H9 (cell line): ENCODE measurements around the gene FAM107A. TPM values are rescaled to one million over a fixed set of nuclear protein-coding genes. Genes with fewer than 3 reads are reported as not detected.

ENCODE experiments used
- DNase-seq: peaks from one replicate; pipeline ENCODE4 v3.0.0-alpha.2; 2017
- H2AFZ ChIP-seq: one replicate; pipeline ENCODE4 v1.6.1; 2013; ENCODE audit warnings: mild to moderate bottlenecking, low read length, control low read depth, moderate library complexity
- H2AK5ac ChIP-seq: 2 replicates; pipeline ENCODE4 v1.6.1; 2013; ENCODE audit warnings: low read length, control low read depth, mixed read lengths; ENCODE audit not compliant: insufficient read length
- H2BK120ac ChIP-seq: one replicate; pipeline ENCODE4 v1.6.1; 2013; ENCODE audit warnings: low read depth, mild to moderate bottlenecking, low read length, control low read depth, inconsistent platforms; ENCODE audit not compliant: poor library complexity, severe bottlenecking
- H2BK12ac ChIP-seq: 2 replicates; pipeline ENCODE4 v1.6.1; 2013; ENCODE audit warnings: low read length, control low read depth, mixed read lengths, low read depth; ENCODE audit not compliant: insufficient read length
- H2BK15ac ChIP-seq: 2 replicates; pipeline ENCODE4 v1.6.1; 2013; ENCODE audit warnings: low read depth, low read length, control low read depth
- H2BK20ac ChIP-seq: one replicate; pipeline ENCODE4 v1.6.1; 2013; ENCODE audit warnings: low read depth, mild to moderate bottlenecking, low read length, control low read depth, inconsistent platforms; ENCODE audit not compliant: poor library complexity, severe bottlenecking
- H2BK5ac ChIP-seq: 2 replicates; pipeline ENCODE4 v1.6.1; 2013; ENCODE audit warnings: low read length, control low read depth, mixed read lengths; ENCODE audit not compliant: insufficient read length
- H3K14ac ChIP-seq: 2 replicates; pipeline ENCODE4 v1.6.1; 2013; ENCODE audit warnings: low read length, control low read depth; ENCODE audit not compliant: insufficient read depth
- H3K18ac ChIP-seq: 2 replicates; pipeline ENCODE4 v1.6.1; 2013; ENCODE audit warnings: low read depth, mild to moderate bottlenecking, mixed read lengths, low read length, control low read depth; ENCODE audit not compliant: insufficient read length
- H3K23ac ChIP-seq: 2 replicates; pipeline ENCODE4 v1.6.1; 2013; ENCODE audit warnings: low read length, control low read depth, mixed read lengths, low read depth; ENCODE audit not compliant: insufficient read length
- H3K23me2 ChIP-seq: 2 replicates; pipeline ENCODE4 v1.6.1; 2013; ENCODE audit warnings: low read depth, mild to moderate bottlenecking, mixed read lengths, low read length, control low read depth; ENCODE audit not compliant: insufficient read length, poor library complexity, severe bottlenecking
- H3K27ac ChIP-seq: 2 replicates; pipeline ENCODE4 v1.5.1; 2013; ENCODE audit warnings: low read length, control low read depth, mixed read lengths, low read depth; ENCODE audit not compliant: insufficient read length
- H3K27me3 ChIP-seq: 2 replicates; pipeline ENCODE4 v1.6.1; 2013; ENCODE audit warnings: low read length, control low read depth, inconsistent platforms; ENCODE audit not compliant: insufficient read depth
- H3K4ac ChIP-seq: 2 replicates; pipeline ENCODE4 v1.6.1; 2013; ENCODE audit warnings: low read depth, mild to moderate bottlenecking, control low read depth, inconsistent platforms, low read length, moderate library complexity
- H3K4me1 ChIP-seq: 2 replicates; pipeline ENCODE4 v1.6.1; 2013; ENCODE audit warnings: low read length, control low read depth, inconsistent platforms; ENCODE audit not compliant: insufficient read depth
- H3K4me2 ChIP-seq: 2 replicates; pipeline ENCODE4 v1.6.1; 2013; ENCODE audit warnings: low read length, control low read depth, mixed read lengths; ENCODE audit not compliant: insufficient read length, insufficient read depth
- H3K56ac ChIP-seq: 2 replicates; pipeline ENCODE4 v1.6.1; 2013; ENCODE audit warnings: low read depth, mild to moderate bottlenecking, mixed read lengths, low read length, control low read depth; ENCODE audit not compliant: insufficient read length
- H3K79me1 ChIP-seq: 2 replicates; pipeline ENCODE4 v1.6.1; 2013; ENCODE audit warnings: low read depth, mild to moderate bottlenecking, moderate library complexity, low read length, control low read depth, inconsistent platforms; ENCODE audit not compliant: insufficient read depth, poor library complexity, severe bottlenecking
- H3K79me2 ChIP-seq: 2 replicates; pipeline ENCODE4 v1.6.1; 2013; ENCODE audit warnings: low read length, control low read depth, inconsistent platforms; ENCODE audit not compliant: insufficient read depth
- H3K9ac ChIP-seq: 2 replicates; pipeline ENCODE4 v1.6.1; 2013; ENCODE audit warnings: low read length, control low read depth, mixed read lengths; ENCODE audit not compliant: insufficient read length; ENCODE audit errors: extremely low read depth
- H3K9me3 ChIP-seq: one replicate; pipeline ENCODE4 v1.6.1; 2013; ENCODE audit warnings: low read depth, low read length, inconsistent platforms; ENCODE audit not compliant: control insufficient read depth
- H3T11ph ChIP-seq: one replicate; pipeline ENCODE4 v1.6.1; 2013; ENCODE audit warnings: mild to moderate bottlenecking, low read length, control low read depth, inconsistent platforms
- H4K20me1 ChIP-seq: one replicate; pipeline ENCODE4 v1.6.1; 2013; ENCODE audit not compliant: control insufficient read depth, insufficient read length, insufficient read depth
- H4K5ac ChIP-seq: 2 replicates; pipeline ENCODE4 v1.6.1; 2013; ENCODE audit warnings: low read depth, mild to moderate bottlenecking, mixed read lengths, low read length, control low read depth; ENCODE audit not compliant: insufficient read length
- H4K8ac ChIP-seq: replicated peaks from 2 replicates; pipeline ENCODE4 v1.6.1; 2013; ENCODE audit warnings: low read length, control low read depth, mixed read lengths, low read depth; ENCODE audit not compliant: insufficient read length
- H4K91ac ChIP-seq: 2 replicates; pipeline ENCODE4 v1.6.1; 2013; ENCODE audit warnings: low read depth, mild to moderate bottlenecking, moderate library complexity, mixed read lengths, low read length, control low read depth; ENCODE audit not compliant: insufficient read length
- H3K27ac Mint-ChIP-seq, 3 experiments: 2 replicates in 2 of 3; 3 replicates in 1 of 3; pipeline ENCODE4 v1.8.0; 2020 to 2021; ENCODE audit warnings: mixed read lengths in 3 of 3, mild to moderate bottlenecking in 1 of 3, moderate library complexity in 1 of 3
- H3K27me3 Mint-ChIP-seq: 2 replicates; pipeline ENCODE4 v1.8.0; 2021; ENCODE audit warnings: low read depth, mild to moderate bottlenecking, moderate library complexity, mixed read lengths
- H3K36me3 Mint-ChIP-seq, 3 experiments: 2 replicates in 2 of 3; 3 replicates in 1 of 3; pipeline ENCODE4 v1.8.0; 2020 to 2021; ENCODE audit warnings: low read depth in 3 of 3, mixed read lengths in 3 of 3; ENCODE audit not compliant: insufficient read depth in 1 of 3
- H3K4me1 Mint-ChIP-seq, 2 experiments: 2 replicates each; pipeline ENCODE4 v1.8.0; 2020; ENCODE audit warnings: mixed read lengths in 2 of 2
- H3K4me3 Mint-ChIP-seq, 2 experiments: 2 replicates in 1 of 2; 3 replicates in 1 of 2; pipeline ENCODE4 v1.8.0; 2020 to 2021; ENCODE audit warnings: mild to moderate bottlenecking in 2 of 2, mixed read lengths in 2 of 2, moderate library complexity in 1 of 2
- H3K9me3 Mint-ChIP-seq, 2 experiments: 2 replicates in 1 of 2; 3 replicates in 1 of 2; pipeline ENCODE4 v1.8.0; 2020; ENCODE audit warnings: mild to moderate bottlenecking in 2 of 2, mixed read lengths in 2 of 2, moderate library complexity in 1 of 2
- WGBS: extraction: QIAGEN DNeasy Blood & Tissue Kit; methylation state at CpG from one replicate; pipeline ENCODE4 v1.1.7; 2013; ENCODE audit warnings: missing lambda C conversion rate, low lambda C conversion rate, mixed read lengths; ENCODE audit not compliant: insufficient read length; ENCODE audit errors: extremely low coverage; 5-methylcytosine and 5-hydroxymethylcytosine counted together
- total RNA-seq: library from RNA; stranded (reverse); gene quantifications from 2 replicates; pipeline ENCODE4 v1.2.1, GENCODE V29; 2021
- TF ChIP-seq, protein P1 (sequence below): fragments of 200-600 bp; sonication (generic); conservative IDR thresholded peaks from 3 replicates; pipeline ENCODE4 v1.8.0; 2021; ENCODE audit warnings: antibody characterized with exemption, mild to moderate bottlenecking

FAM107A gene
- total RNA-seq, 1 experiment from 2014 or later: 0.11 TPM

DNA sequence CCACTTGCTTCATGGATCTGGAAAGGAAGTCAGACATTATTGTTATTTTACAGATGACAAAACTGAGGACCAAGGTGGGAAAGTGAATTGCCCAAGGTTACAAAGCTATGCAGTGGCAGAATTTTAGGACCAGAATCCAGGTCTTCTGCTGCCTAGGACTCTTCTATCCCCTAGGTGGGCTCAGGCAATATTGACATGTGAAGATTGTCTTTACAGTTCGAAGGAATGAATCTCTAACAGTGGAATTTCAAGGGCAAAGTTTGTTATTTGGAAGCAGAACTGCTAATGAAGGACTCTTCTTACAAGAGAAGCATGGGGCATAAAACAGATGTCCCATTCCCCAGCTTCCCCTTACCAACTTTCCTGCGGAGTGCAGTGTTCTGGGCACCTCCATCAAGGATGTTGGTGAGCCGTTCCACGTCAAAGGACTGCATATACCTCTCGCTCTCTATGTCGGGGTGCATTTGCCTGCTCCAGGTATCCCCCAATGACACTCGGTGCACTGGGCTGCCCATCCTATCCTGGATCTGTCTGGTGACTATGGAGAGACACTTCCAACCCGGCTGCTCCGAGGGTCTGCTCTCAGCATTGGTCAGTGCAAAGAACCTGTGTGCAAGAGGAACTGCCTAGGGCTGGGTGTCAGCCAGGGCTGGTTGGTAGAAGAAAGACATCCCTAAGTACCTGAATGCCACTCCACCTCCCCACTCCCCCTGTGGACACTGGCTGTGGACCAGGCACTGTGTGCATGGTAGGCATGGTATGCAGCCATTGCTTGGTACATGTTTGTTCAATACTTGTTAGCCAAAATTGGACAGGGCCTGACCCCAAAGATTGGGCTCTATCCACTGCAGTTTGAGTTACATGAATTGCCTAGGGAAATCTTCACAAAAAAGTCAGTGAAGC, 42.3 kb downstream of the FAM107A start:
- no peak overlapping the region for H3K9ac ChIP-seq
- Mint-ChIP-seq H3K4me3 (no peak overlapping the region), H3K36me3 (no peaks in the 10 kb centered on the region), H3K4me1 (peaks cover 11 to 25% of the 10 kb centered on the region in 2 experiments), H3K27me3 (no peaks in the 10 kb centered on the region; the same call in 1 of the 2 replicates), H3K27ac (no peak overlapping the region), H3K9me3 (no peaks in the 10 kb centered on the region; a peak in 2 of 5 replicates)
- H4K8ac ChIP-seq: no peak overlapping the region
- no peak overlapping the region for H3T11ph ChIP-seq
- H2BK20ac ChIP-seq: no peak overlapping the region
- no peak overlapping the region for H3K23ac ChIP-seq
- H3K9me3 ChIP-seq: no peaks in the 10 kb centered on the region
- H4K5ac ChIP-seq: no peak overlapping the region
- H3K23me2 ChIP-seq: no peaks in the 10 kb centered on the region
- no peaks in the 10 kb centered on the region for H3K79me1 ChIP-seq
- H3K27me3 ChIP-seq: no peaks in the 10 kb centered on the region
- DNase-seq: no peak
- H3K4me2 ChIP-seq: no peak overlapping the region
- no peaks in the 10 kb centered on the region for H4K20me1 ChIP-seq
- no peak overlapping the region for H3K4ac ChIP-seq
- no peak overlapping the region for H2AK5ac ChIP-seq
- no peak overlapping the region for H3K27ac ChIP-seq
- no peak overlapping the region for H3K56ac ChIP-seq
- H2AFZ ChIP-seq: no peak overlapping the region
- no peak overlapping the region for H2BK120ac ChIP-seq
- H3K79me2 ChIP-seq: no peaks in the 10 kb centered on the region
- TF ChIP-seq, protein P1, sequence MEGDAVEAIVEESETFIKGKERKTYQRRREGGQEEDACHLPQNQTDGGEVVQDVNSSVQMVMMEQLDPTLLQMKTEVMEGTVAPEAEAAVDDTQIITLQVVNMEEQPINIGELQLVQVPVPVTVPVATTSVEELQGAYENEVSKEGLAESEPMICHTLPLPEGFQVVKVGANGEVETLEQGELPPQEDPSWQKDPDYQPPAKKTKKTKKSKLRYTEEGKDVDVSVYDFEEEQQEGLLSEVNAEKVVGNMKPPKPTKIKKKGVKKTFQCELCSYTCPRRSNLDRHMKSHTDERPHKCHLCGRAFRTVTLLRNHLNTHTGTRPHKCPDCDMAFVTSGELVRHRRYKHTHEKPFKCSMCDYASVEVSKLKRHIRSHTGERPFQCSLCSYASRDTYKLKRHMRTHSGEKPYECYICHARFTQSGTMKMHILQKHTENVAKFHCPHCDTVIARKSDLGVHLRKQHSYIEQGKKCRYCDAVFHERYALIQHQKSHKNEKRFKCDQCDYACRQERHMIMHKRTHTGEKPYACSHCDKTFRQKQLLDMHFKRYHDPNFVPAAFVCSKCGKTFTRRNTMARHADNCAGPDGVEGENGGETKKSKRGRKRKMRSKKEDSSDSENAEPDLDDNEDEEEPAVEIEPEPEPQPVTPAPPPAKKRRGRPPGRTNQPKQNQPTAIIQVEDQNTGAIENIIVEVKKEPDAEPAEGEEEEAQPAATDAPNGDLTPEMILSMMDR: no peak
- WGBS: no CpG with 5 or more reads among the region's 9 CpGs
- no peak overlapping the region for H2BK12ac ChIP-seq
- H3K18ac ChIP-seq: no peak overlapping the region
- H2BK15ac ChIP-seq: no peak overlapping the region
- no peaks in the 10 kb centered on the region for H3K4me1 ChIP-seq
- H4K91ac ChIP-seq: no peak overlapping the region
- no peak overlapping the region for H3K14ac ChIP-seq
- H2BK5ac ChIP-seq: no peak overlapping the region
